MCF 10A (cell line): Measurements from ENCODE around the gene KCNJ6. TPM values are rescaled to one million over a fixed set of nuclear protein-coding genes. Genes with fewer than 3 reads are reported as not detected.
"Not testable (repeated sequence)": the region's sequence is repeated elsewhere in the genome, so short reads cannot be mapped to it uniquely, and the experiment has no call there.

ENCODE experiments used
- BruUV-seq: library from RNA; stranded (reverse); fragments of 400-500 nt; replicated peaks from 2 replicates; lab custom pipeline; 2021; lab: Mats Ljungman, UMichigan
- CTCF ChIA-PET: fragments of 300-600 bp; sonication (Branson Sonifier 250); formaldehyde crosslinking; extraction: SDS; loops from one replicate; lab custom pipeline; 2021; ENCODE audit warnings: antibody characterized with exemption, inconsistent platforms; lab: Yijun Ruan, JAX
- POLR2A ChIA-PET: fragments of 300-600, 350-650 bp; sonication (Branson Sonifier 250); formaldehyde crosslinking; extraction: SDS; loops from one replicate; lab custom pipeline; 2020; ENCODE audit warnings: antibody characterized with exemption, inconsistent platforms; lab: Yijun Ruan, JAX
- DNase-seq: peaks from one replicate; pipeline ENCODE4 v3.0.0-alpha.2; 2018; ENCODE audit not compliant: unreplicated experiment
- H3K27ac Mint-ChIP-seq: one replicate; pipeline ENCODE4 v1.8.0; 2022; ENCODE audit warnings: mild to moderate bottlenecking, low read depth, mixed read lengths; ENCODE audit not compliant: unreplicated experiment
- H3K27me3 Mint-ChIP-seq: one replicate; pipeline ENCODE4 v1.8.0; 2022; ENCODE audit warnings: mixed read lengths; ENCODE audit not compliant: insufficient read depth, unreplicated experiment
- H3K36me3 Mint-ChIP-seq: one replicate; pipeline ENCODE4 v1.8.0; 2022; ENCODE audit warnings: mild to moderate bottlenecking, moderate library complexity, mixed read lengths; ENCODE audit not compliant: insufficient read depth, unreplicated experiment
- H3K4me1 Mint-ChIP-seq: one replicate; pipeline ENCODE4 v1.8.0; 2022; ENCODE audit warnings: mixed read lengths; ENCODE audit not compliant: insufficient read depth, unreplicated experiment
- H3K4me3 Mint-ChIP-seq: one replicate; pipeline ENCODE4 v1.8.0; 2022; ENCODE audit warnings: mild to moderate bottlenecking, moderate library complexity, mixed read lengths; ENCODE audit not compliant: unreplicated experiment
- H3K9me3 Mint-ChIP-seq: one replicate; pipeline ENCODE4 v1.8.0; 2022; ENCODE audit warnings: mixed read lengths; ENCODE audit not compliant: unreplicated experiment
- intact Hi-C: fragments of 100-400 bp; cut with micrococcal nuclease; formaldehyde crosslinking; loops from 2 replicates; pipeline ENCODE4 v1.14.1; 2022
- total RNA-seq: library from RNA; stranded (reverse); gene quantifications from 2 replicates; pipeline ENCODE4 v1.2.3, GENCODE V29; 2022
- TF ChIP-seq, protein P1 (sequence below): fragments of 200-600 bp; IDR thresholded peaks from one replicate; pipeline ENCODE4 v1.8.0; 2022; ENCODE audit warnings: antibody characterized with exemption, mild to moderate bottlenecking; ENCODE audit not compliant: unreplicated experiment

The KCNJ6 gene
- total RNA-seq, 1 experiment from 2014 or later: 0.28 TPM

DNA sequence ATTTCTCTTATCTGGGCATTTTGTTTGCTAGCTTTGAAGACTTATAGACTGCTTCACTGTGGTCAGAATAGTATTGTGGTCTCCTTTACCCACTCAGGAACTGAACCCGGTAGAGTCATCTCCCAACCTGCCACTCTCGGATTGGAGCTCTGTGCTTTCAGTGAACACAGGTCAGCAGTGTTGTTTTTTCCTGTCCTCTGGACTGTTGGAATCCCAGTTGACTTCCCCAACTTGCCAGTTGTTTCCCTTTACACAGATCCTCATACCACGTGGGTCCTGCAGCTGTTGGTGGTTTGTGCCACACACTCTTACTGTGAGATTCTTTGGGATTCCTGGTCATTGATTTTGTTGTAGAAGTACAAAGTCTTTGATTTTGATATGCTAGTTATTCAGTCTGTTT is 335.6 kb downstream of the KCNJ6 start:
- POLR2A ChIA-PET: no interaction called here
- intact Hi-C loops: loop anchor here (5.0 kb wide), 2 partner anchors 118 to 213 kb away; partner anchors contain the start of gene DYRK1A

DNA sequence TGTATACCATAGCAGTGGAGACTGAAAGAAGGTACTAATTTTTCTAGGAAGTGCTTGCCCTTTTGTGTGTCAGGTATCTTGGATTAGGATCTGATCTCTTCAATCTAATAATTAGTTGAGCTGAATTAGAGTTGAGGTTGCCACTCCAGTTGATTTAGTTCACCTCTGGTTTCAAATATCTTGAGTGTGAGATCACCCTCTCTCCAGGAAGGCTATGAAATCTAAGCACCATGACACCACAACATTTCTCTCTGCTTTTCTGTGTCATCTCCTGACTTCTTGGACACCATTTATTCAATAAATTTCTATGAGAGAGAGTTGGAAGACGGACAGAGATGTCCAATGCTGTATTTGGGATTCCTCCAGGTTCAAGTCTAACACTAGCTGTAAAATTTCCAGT is 336.9 kb downstream of the KCNJ6 start:
- Mint-ChIP-seq H3K36me3 (no peaks in the 10 kb centered on the region), H3K27ac (no peak overlapping the region), H3K9me3 (no peaks in the 10 kb centered on the region), H3K4me1 (peaks cover 7% of the 10 kb centered on the region), H3K27me3 (no peaks in the 10 kb centered on the region), H3K4me3 (no peak overlapping the region)
- TF ChIP-seq, protein P1, sequence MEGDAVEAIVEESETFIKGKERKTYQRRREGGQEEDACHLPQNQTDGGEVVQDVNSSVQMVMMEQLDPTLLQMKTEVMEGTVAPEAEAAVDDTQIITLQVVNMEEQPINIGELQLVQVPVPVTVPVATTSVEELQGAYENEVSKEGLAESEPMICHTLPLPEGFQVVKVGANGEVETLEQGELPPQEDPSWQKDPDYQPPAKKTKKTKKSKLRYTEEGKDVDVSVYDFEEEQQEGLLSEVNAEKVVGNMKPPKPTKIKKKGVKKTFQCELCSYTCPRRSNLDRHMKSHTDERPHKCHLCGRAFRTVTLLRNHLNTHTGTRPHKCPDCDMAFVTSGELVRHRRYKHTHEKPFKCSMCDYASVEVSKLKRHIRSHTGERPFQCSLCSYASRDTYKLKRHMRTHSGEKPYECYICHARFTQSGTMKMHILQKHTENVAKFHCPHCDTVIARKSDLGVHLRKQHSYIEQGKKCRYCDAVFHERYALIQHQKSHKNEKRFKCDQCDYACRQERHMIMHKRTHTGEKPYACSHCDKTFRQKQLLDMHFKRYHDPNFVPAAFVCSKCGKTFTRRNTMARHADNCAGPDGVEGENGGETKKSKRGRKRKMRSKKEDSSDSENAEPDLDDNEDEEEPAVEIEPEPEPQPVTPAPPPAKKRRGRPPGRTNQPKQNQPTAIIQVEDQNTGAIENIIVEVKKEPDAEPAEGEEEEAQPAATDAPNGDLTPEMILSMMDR: no peak
- no peak for DNase-seq
- POLR2A ChIA-PET: no interaction called here
- intact Hi-C loops: no loop called here
- CTCF ChIA-PET: interaction anchor here (0.6 kb wide), 1 partner anchor 1839 kb away, joined by 4 read pairs; no protein-coding TSS in a partner anchor
- BruUV-seq: no TSS peak

More for the DNA sequence above, 335.6 kb downstream of the KCNJ6 start:
- no TSS peak for BruUV-seq
- TF ChIP-seq, protein P1: no peak
- Mint-ChIP-seq H3K4me3 (no peak overlapping the region), H3K36me3 (no peaks in the 10 kb centered on the region), H3K27me3 (no peaks in the 10 kb centered on the region), H3K9me3 (no peaks in the 10 kb centered on the region), H3K4me1 (peaks cover 7% of the 10 kb centered on the region), H3K27ac (no peak overlapping the region)
- DNase-seq: no peak
- CTCF ChIA-PET: interaction anchor here (0.6 kb wide), 1 partner anchor 13 kb away, joined by 3 read pairs; no protein-coding TSS in a partner anchor

DNA sequence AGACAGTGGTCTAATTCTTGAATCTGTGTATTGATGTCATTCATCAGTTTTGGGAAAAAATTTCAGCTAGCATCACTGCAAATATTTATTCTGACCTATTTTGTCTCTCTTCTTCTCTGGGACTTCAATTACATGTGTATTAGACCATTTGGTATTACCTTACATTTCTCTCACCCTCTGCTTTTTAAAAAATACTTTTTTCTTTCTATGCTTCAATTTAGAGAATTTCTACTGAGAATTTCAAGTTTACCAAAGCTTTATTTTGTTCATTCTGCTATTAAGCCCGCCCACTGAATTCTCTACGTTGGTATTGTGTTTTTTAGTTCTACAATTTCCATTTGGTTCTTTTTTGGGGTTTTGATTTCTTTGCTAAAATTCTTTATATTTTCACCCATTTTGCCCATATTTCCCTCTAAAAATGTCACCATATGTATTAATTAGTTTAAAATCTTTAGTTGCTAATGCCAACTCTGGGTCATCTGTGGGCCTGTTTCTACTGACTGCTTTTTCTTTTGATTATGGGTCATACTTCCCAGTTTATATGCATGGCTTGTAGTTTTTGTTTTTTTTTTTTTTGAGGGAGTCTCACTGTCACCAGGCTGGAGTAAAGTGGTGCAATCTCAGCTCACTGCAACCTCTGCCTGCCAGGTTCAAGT is 337.7 kb downstream of the KCNJ6 start:
- Mint-ChIP-seq H3K36me3 (no peaks in the 10 kb centered on the region), H3K27me3 (no peaks in the 10 kb centered on the region), H3K27ac (no peak overlapping the region), H3K4me3 (no peak overlapping the region), H3K9me3 (no peaks in the 10 kb centered on the region), H3K4me1 (peaks cover 7% of the 10 kb centered on the region)
- intact Hi-C loops: no loop called here
- POLR2A ChIA-PET: no interaction called here
- BruUV-seq: no TSS peak
- TF ChIP-seq, protein P1: no peak
- CTCF ChIA-PET: interaction anchor here (0.6 kb wide), 1 partner anchor 1840 kb away, joined by 4 read pairs; no protein-coding TSS in a partner anchor
- no peak for DNase-seq

DNA sequence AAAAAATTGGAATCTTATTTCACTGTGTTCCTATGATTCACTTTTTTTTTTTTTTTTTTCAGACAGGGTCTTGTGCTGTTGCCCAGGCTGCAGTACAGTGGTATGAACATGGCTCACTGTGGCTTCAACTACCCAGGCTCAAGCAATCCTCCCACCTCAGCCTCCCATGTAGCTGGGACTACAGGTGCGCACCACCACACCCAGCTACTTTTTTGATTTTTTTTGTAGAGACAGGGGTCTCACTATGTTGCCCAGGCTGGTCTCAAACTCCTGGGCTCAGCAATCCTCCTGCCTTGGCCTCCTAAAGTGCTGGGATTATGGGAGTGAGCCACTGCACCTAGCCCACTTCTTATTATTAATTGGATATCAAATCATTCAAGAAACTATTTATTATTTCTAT is 339.3 kb downstream of the KCNJ6 start:
- peaks cover 11% of the 10 kb centered on the region for H3K27me3 Mint-ChIP-seq
- H3K4me3 Mint-ChIP-seq, H3K4me1 Mint-ChIP-seq, H3K9me3 Mint-ChIP-seq, POLR2A ChIA-PET, BruUV-seq, intact Hi-C loops, H3K36me3 Mint-ChIP-seq, H3K27ac Mint-ChIP-seq, DNase-seq: not testable (repeated sequence)
- CTCF ChIA-PET: interaction anchor here (0.6 to 0.8 kb wide), 5 partner anchors 8 to 977 kb away, joined by 3 read pairs; no protein-coding TSS in a partner anchor
